Lower leg skin (tissue), 4 donors: Measurements from ENCODE around the gene EXO1. TPM values are rescaled to one million over a fixed set of nuclear protein-coding genes. Genes with fewer than 3 reads are reported as not detected.
"Not testable (repeated sequence)": the region's sequence is repeated elsewhere in the genome, so short reads cannot be mapped to it uniquely, and the experiment has no call there.

Experiments used
- DNase-seq, 2 donors: peaks; one replicate each; pipeline ENCODE4 v3.0.0-alpha.2; 2019; ENCODE audit warnings: low spot score in 2 of 2
- H3K4me3 ChIP-seq: fragments of 200-600 bp; sonication (generic); 2 replicates; pipeline ENCODE4 v1.5.1; 2017; ENCODE audit warnings: mild to moderate bottlenecking, low read depth; ENCODE audit not compliant: poor library complexity, severe bottlenecking
- POLR2A ChIP-seq, 2 donors: fragments of 450-650 bp; IDR thresholded peaks; one replicate each; pipeline ENCODE4 v1.6.1; 2016 to 2017; ENCODE audit warnings: antibody characterized with exemption in 2 of 2, mild to moderate bottlenecking in 1 of 2, moderate library complexity in 1 of 2
- WGBS, 2 donors: methylation state at CpG; one replicate each; pipeline ENCODE4 v1.1.5; 2018; 5-methylcytosine and 5-hydroxymethylcytosine counted together
- intact Hi-C: fragments of 100-400 bp; cut with DNase I; formaldehyde crosslinking; loops from one replicate; pipeline ENCODE4 v1.15.0; 2023; ENCODE audit warnings: low total_unique reads
- total RNA-seq, 4 donors: library from RNA; depleted of rRNA; stranded (reverse); fragments of >200 nt; gene quantifications; one replicate each; pipeline ENCODE4 v1.1.0, GENCODE V29; 2016
- TF ChIP-seq, protein P1 (sequence below), 3 donors: fragments of 450-650 bp; IDR thresholded peaks; one replicate each; pipeline ENCODE4 v1.5.1; 2016; ENCODE audit warnings: antibody characterized with exemption in 3 of 3, mild to moderate bottlenecking in 3 of 3, moderate library complexity in 2 of 3

Gene EXO1
- total RNA-seq, 4 donors from 2014 or later: 0.52 to 1.2 TPM; not detected in 2

DNA sequence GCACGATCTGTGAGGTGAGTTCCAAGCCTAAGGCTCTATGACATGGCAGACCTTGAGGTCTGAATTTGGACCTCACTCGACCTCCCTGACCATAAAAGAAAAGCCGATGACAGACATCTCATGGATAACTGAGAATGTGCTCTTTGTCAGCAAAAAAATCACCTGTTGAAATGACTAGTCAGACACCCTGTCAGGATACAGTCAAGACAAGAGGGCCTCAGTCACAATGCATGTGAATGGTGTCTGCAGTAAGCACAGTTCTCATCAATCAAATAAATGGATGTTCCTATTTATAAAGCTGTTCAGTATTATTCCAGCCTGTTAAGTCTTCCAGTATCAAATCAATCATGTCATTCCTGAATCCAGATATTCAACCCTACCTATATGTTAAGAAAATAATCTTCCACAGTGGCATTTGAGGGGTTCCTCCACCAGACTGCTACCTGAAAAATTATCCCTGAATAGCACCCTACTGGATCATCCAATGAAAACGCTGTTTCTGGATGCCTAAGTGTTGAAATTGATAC lies 28.6 kb upstream of the EXO1 start:
- intact Hi-C loops: no loop called here
- no peak overlapping the region for H3K4me3 ChIP-seq
- no peak for DNase-seq
- 79 to 87% methylated on average over 4 of the region's 4 CpGs for WGBS, 2 donors
- TF ChIP-seq, protein P1, sequence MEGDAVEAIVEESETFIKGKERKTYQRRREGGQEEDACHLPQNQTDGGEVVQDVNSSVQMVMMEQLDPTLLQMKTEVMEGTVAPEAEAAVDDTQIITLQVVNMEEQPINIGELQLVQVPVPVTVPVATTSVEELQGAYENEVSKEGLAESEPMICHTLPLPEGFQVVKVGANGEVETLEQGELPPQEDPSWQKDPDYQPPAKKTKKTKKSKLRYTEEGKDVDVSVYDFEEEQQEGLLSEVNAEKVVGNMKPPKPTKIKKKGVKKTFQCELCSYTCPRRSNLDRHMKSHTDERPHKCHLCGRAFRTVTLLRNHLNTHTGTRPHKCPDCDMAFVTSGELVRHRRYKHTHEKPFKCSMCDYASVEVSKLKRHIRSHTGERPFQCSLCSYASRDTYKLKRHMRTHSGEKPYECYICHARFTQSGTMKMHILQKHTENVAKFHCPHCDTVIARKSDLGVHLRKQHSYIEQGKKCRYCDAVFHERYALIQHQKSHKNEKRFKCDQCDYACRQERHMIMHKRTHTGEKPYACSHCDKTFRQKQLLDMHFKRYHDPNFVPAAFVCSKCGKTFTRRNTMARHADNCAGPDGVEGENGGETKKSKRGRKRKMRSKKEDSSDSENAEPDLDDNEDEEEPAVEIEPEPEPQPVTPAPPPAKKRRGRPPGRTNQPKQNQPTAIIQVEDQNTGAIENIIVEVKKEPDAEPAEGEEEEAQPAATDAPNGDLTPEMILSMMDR (IDR thresholded peaks at IDR 0.05): no peak

DNA sequence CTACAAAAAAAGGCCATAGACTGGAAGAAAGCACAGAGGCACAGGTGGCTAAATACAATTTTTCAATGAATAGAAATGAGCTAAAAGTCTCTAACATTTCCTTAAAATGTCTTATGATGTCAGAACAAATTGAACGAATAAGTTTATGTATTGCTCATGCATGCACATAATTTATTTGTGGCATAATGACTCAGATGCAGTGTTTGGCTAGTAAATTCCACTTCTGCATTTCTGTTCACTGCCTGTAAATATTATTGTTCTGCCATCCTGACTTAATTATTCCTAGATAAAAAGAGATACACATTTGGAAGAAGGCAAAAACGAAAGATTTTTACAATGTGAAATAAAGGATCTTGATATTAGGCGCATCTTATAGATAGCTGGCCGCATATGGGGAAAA lies 26.6 kb upstream of the EXO1 start:
- no peak overlapping the region for H3K4me3 ChIP-seq
- intact Hi-C loops: no loop called here
- WGBS, 2 donors: 70 to 75% methylated on average over 4 of the region's 4 CpGs
- TF ChIP-seq POLR2A (IDR thresholded peaks at IDR 0.05): no peak
- TF ChIP-seq, protein P1 (IDR thresholded peaks at IDR 0.05): no peak
- no peak for DNase-seq

- TF ChIP-seq, protein P1 (IDR thresholded peaks at IDR 0.05): no peak
- no peak for TF ChIP-seq POLR2A (IDR thresholded peaks at IDR 0.05)
- intact Hi-C loops: no loop called here
- no peak for DNase-seq
- no peak overlapping the region for H3K4me3 ChIP-seq
These were observed 25.2 kb upstream of the EXO1 start for GRCh38 chr1:241822846-241823245.

- WGBS, 2 donors: 57 to 82% methylated on average over 1 of the region's 1 CpG
- H3K4me3 ChIP-seq: no peak overlapping the region
- TF ChIP-seq, protein P1 (IDR thresholded peaks at IDR 0.05): no peak
- no peak for TF ChIP-seq POLR2A (IDR thresholded peaks at IDR 0.05)
- intact Hi-C loops: no loop called here
- no peak for DNase-seq
These were observed 24.1 kb upstream of the EXO1 start for GRCh38 chr1:241823925-241824324.

DNA sequence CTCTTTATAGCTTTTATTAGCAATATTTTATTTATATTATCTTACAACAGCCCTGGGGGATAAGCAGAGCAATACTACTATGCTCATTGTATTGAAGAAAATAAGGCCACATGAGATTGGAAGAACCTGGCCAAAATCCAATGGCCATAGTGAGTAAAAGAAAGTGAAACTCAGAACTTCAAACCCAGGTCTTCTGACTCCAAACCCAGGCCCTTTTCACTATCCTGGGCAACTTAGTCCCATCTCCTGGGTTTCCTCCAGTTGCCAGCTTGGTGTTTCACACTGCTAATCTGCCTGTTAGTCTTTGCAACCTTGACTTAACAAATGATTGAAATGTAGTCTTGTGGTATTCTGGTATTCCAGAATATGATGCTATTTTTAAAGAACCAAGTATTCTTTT lies 22.4 kb upstream of the EXO1 start:
- no peak overlapping the region for H3K4me3 ChIP-seq
- no peak for DNase-seq
- intact Hi-C loops: no loop called here
- TF ChIP-seq POLR2A (IDR thresholded peaks at IDR 0.05): no peak
- TF ChIP-seq, protein P1 (IDR thresholded peaks at IDR 0.05): no peak

GRCh38 chr1:241826613-241827012 lies 21.4 kb upstream of the EXO1 start:
- DNase-seq, H3K4me3 ChIP-seq, intact Hi-C loops: not testable (repeated sequence)
- 86 to 97% methylated on average over 9 of the region's 9 CpGs for WGBS, 2 donors
